ENCODE results near the gene ZSCAN16.

The ZSCAN16 gene

GRCh38 chr6:28154357-28154756 lies 29.9 kb downstream of the ZSCAN16 start:
- Histone ChIP-seq H3K27ac (ENCODE audit: low read length) (no peak overlapping the region), H3K27me3 (ENCODE audit: insufficient read depth, low read length) (no peaks in the 10 kb centered on the region), H3K4me3 (ENCODE audit: low read length) (no peak overlapping the region), H3K9ac (ENCODE audit: low read depth, low read length) (no peak overlapping the region), H3K9me3 (ENCODE audit: insufficient read depth, low read depth, low read length) (peaks cover 14% of the 10 kb centered on the region), H3K36me3 (ENCODE audit: insufficient read depth, low read depth, low read length) (peaks cover 84% of the 10 kb centered on the region), H3K4me1 (ENCODE audit: insufficient read depth, low read length) (no peaks in the 10 kb centered on the region)

GRCh38 chr6:28158318-28158717 lies 33.9 kb downstream of the ZSCAN16 start:
- no peak overlapping the region for H3K27ac ChIP-seq (ENCODE audit: low read length)
- no peak overlapping the region for H3K4me3 ChIP-seq (ENCODE audit: low read length)
- H3K9ac ChIP-seq (ENCODE audit: low read depth, low read length), result no peak overlapping the region
- peaks cover 13% of the 10 kb centered on the region; the same call in 1 of the 2 replicates for H3K27me3 ChIP-seq (ENCODE audit: insufficient read depth, low read length)
- peaks cover 3% of the 10 kb centered on the region for H3K9me3 ChIP-seq (ENCODE audit: insufficient read depth, low read depth, low read length)
- peaks cover 2% of the 10 kb centered on the region; the same call in 1 of the 2 replicates for H3K4me1 ChIP-seq (ENCODE audit: insufficient read depth, low read length)
- H3K36me3 ChIP-seq (ENCODE audit: insufficient read depth, low read depth, low read length), result peaks cover 45% of the 10 kb centered on the region

GRCh38 chr6:28159029-28159607 lies 34.7 kb downstream of the ZSCAN16 start:
- no peak overlapping the region for H3K4me3 ChIP-seq (ENCODE audit: low read length)
- peaks cover 18% of the 10 kb centered on the region; the same call in 1 of the 2 replicates for H3K27me3 ChIP-seq (ENCODE audit: insufficient read depth, low read length)
- no peaks in the 10 kb centered on the region; the same call in 1 of the 2 replicates for H3K9me3 ChIP-seq (ENCODE audit: insufficient read depth, low read depth, low read length)
- peaks cover 2% of the 10 kb centered on the region; the same call in 1 of the 2 replicates for H3K4me1 ChIP-seq (ENCODE audit: insufficient read depth, low read length)
- no peak overlapping the region for H3K9ac ChIP-seq (ENCODE audit: low read depth, low read length)
- H3K36me3 ChIP-seq (ENCODE audit: insufficient read depth, low read depth, low read length), result peaks cover 37% of the 10 kb centered on the region
- H3K27ac ChIP-seq (ENCODE audit: low read length), result no peak overlapping the region

GRCh38 chr6:28160233-28160632 lies 35.8 kb downstream of the ZSCAN16 start:
- no peak overlapping the region for H3K4me3 ChIP-seq (ENCODE audit: low read length)
- H3K27me3 ChIP-seq (ENCODE audit: insufficient read depth, low read length), result peaks cover 28% of the 10 kb centered on the region; the same call in 1 of the 2 replicates
- H3K9me3 ChIP-seq (ENCODE audit: insufficient read depth, low read depth, low read length), result no peaks in the 10 kb centered on the region; the same call in 1 of the 2 replicates
- peaks cover 26% of the 10 kb centered on the region for H3K36me3 ChIP-seq (ENCODE audit: insufficient read depth, low read depth, low read length)
- H3K27ac ChIP-seq (ENCODE audit: low read length), result no peak overlapping the region
- H3K9ac ChIP-seq (ENCODE audit: low read depth, low read length), result no peak overlapping the region
- peaks cover 2% of the 10 kb centered on the region; the same call in 1 of the 2 replicates for H3K4me1 ChIP-seq (ENCODE audit: insufficient read depth, low read length)

GRCh38 chr6:28161410-28162079 lies 37.1 kb downstream of the ZSCAN16 start:
- peaks cover 38% of the 10 kb centered on the region; the same call in 1 of the 2 replicates for H3K27me3 ChIP-seq (ENCODE audit: insufficient read depth, low read length)
- peak overlapping the region; percentile 68 for H3K4me3 ChIP-seq (ENCODE audit: low read length)
- no peak overlapping the region for H3K27ac ChIP-seq (ENCODE audit: low read length)

GRCh38 chr6:28165563-28165962 lies 41.2 kb downstream of the ZSCAN16 start:
- Histone ChIP-seq H3K27me3 (ENCODE audit: insufficient read depth, low read length) (peaks cover 58% of the 10 kb centered on the region; the same call in 1 of the 2 replicates), H3K27ac (ENCODE audit: low read length) (no peak overlapping the region), H3K9me3 (ENCODE audit: insufficient read depth, low read depth, low read length) (no peaks in the 10 kb centered on the region), H3K36me3 (ENCODE audit: insufficient read depth, low read depth, low read length) (no peaks in the 10 kb centered on the region), H3K4me3 (ENCODE audit: low read length) (no peak overlapping the region), H3K9ac (ENCODE audit: low read depth, low read length) (no peak overlapping the region), H3K4me1 (ENCODE audit: insufficient read depth, low read length) (peaks cover 2% of the 10 kb centered on the region; the same call in 1 of the 2 replicates)

More at GRCh38 chr6:28161410-28162079, 37.1 kb downstream of the ZSCAN16 start:
- Histone ChIP-seq H3K4me1 (ENCODE audit: insufficient read depth, low read length) (peaks cover 2% of the 10 kb centered on the region; the same call in 1 of the 2 replicates), H3K9me3 (ENCODE audit: insufficient read depth, low read depth, low read length) (no peaks in the 10 kb centered on the region; the same call in 1 of the 2 replicates), H3K9ac (ENCODE audit: low read depth, low read length) (peak overlapping the region; percentile 62; the same call in 1 of the 2 replicates), H3K36me3 (ENCODE audit: insufficient read depth, low read depth, low read length) (peaks cover 12% of the 10 kb centered on the region; the same call in 1 of the 2 replicates)

GRCh38 chr6:28167068-28167467 lies 42.7 kb downstream of the ZSCAN16 start:
- Histone ChIP-seq H3K4me1 (ENCODE audit: insufficient read depth, low read length) (peaks cover 2% of the 10 kb centered on the region; the same call in 1 of the 2 replicates), H3K9me3 (ENCODE audit: insufficient read depth, low read depth, low read length) (no peaks in the 10 kb centered on the region), H3K27ac (ENCODE audit: low read length) (no peak overlapping the region), H3K9ac (ENCODE audit: low read depth, low read length) (no peak overlapping the region), H3K4me3 (ENCODE audit: low read length) (no peak overlapping the region), H3K36me3 (ENCODE audit: insufficient read depth, low read depth, low read length) (no peaks in the 10 kb centered on the region), H3K27me3 (ENCODE audit: insufficient read depth, low read length) (peaks cover 58% of the 10 kb centered on the region; the same call in 1 of the 2 replicates)

- Histone ChIP-seq H3K27ac (ENCODE audit: low read length) (no peak overlapping the region), H3K4me1 (ENCODE audit: insufficient read depth, low read length) (no peaks in the 10 kb centered on the region), H3K9me3 (ENCODE audit: insufficient read depth, low read depth, low read length) (no peaks in the 10 kb centered on the region), H3K36me3 (ENCODE audit: insufficient read depth, low read depth, low read length) (no peaks in the 10 kb centered on the region), H3K4me3 (ENCODE audit: low read length) (no peak overlapping the region), H3K9ac (ENCODE audit: low read depth, low read length) (no peak overlapping the region), H3K27me3 (ENCODE audit: insufficient read depth, low read length) (peaks cover 49% of the 10 kb centered on the region; the same call in 1 of the 2 replicates)
Observed at GRCh38 chr6:28167926-28168325, 43.5 kb downstream of the ZSCAN16 start.

- no peaks in the 10 kb centered on the region for H3K36me3 ChIP-seq (ENCODE audit: insufficient read depth, low read depth, low read length)
- no peak overlapping the region for H3K27ac ChIP-seq (ENCODE audit: low read length)
- no peak overlapping the region for H3K9ac ChIP-seq (ENCODE audit: low read depth, low read length)
- H3K27me3 ChIP-seq (ENCODE audit: insufficient read depth, low read length), result peaks cover 40% of the 10 kb centered on the region; the same call in 1 of the 2 replicates
- H3K4me3 ChIP-seq (ENCODE audit: low read length), result no peak overlapping the region
- H3K9me3 ChIP-seq (ENCODE audit: insufficient read depth, low read depth, low read length), result no peaks in the 10 kb centered on the region
- no peaks in the 10 kb centered on the region for H3K4me1 ChIP-seq (ENCODE audit: insufficient read depth, low read length)
Observed at GRCh38 chr6:28171271-28171670, 46.9 kb downstream of the ZSCAN16 start.

GRCh38 chr6:28172006-28172405 lies 47.6 kb downstream of the ZSCAN16 start:
- peaks cover 33% of the 10 kb centered on the region; the same call in 1 of the 2 replicates for H3K27me3 ChIP-seq (ENCODE audit: insufficient read depth, low read length)
- H3K4me3 ChIP-seq (ENCODE audit: low read length), result no peak overlapping the region
- no peaks in the 10 kb centered on the region for H3K9me3 ChIP-seq (ENCODE audit: insufficient read depth, low read depth, low read length)
- no peaks in the 10 kb centered on the region for H3K36me3 ChIP-seq (ENCODE audit: insufficient read depth, low read depth, low read length)
- H3K27ac ChIP-seq (ENCODE audit: low read length), result no peak overlapping the region
- no peak overlapping the region for H3K9ac ChIP-seq (ENCODE audit: low read depth, low read length)
- H3K4me1 ChIP-seq (ENCODE audit: insufficient read depth, low read length), result no peaks in the 10 kb centered on the region

GRCh38 chr6:28176373-28176772 lies 52.0 kb downstream of the ZSCAN16 start:
- Histone ChIP-seq H3K4me3 (ENCODE audit: low read length) (no peak overlapping the region), H3K36me3 (ENCODE audit: insufficient read depth, low read depth, low read length) (no peaks in the 10 kb centered on the region), H3K27me3 (ENCODE audit: insufficient read depth, low read length) (peaks cover 17% of the 10 kb centered on the region; the same call in 1 of the 2 replicates), H3K4me1 (ENCODE audit: insufficient read depth, low read length) (no peaks in the 10 kb centered on the region), H3K27ac (ENCODE audit: low read length) (no peak overlapping the region), H3K9ac (ENCODE audit: low read depth, low read length) (no peak overlapping the region), H3K9me3 (ENCODE audit: insufficient read depth, low read depth, low read length) (peaks cover 10% of the 10 kb centered on the region; the same call in 1 of the 2 replicates)
